GM21423 (cell line): ENCODE data around the gene NSF.
"Not testable (repeated sequence)": the region's sequence is repeated elsewhere in the genome, so short reads cannot be mapped to it uniquely, and the experiment has no call there.

Experiments
- ATAC-seq: cut with Tn5 transposase; IDR thresholded peaks from one replicate; pipeline ENCODE4 v1.9.1; 2021; ENCODE audit warnings: mild to moderate bottlenecking, moderate library complexity; ENCODE audit not compliant: unreplicated experiment

NSF gene

GRCh38 chr17:46751425-46751824 is 161.0 kb downstream of the NSF start:
- ATAC-seq: no peak

GRCh38 chr17:46753776-46754175 is 163.3 kb downstream of the NSF start:
- no peak for ATAC-seq

- ATAC-seq: no peak
Measured at GRCh38 chr17:46756081-46756735, 165.7 kb downstream of the NSF start.

- no peak for ATAC-seq
Measured at GRCh38 chr17:46756861-46757260, 166.4 kb downstream of the NSF start.

- ATAC-seq: not testable (repeated sequence)
Measured at GRCh38 chr17:46757588-46757987, 167.1 kb downstream of the NSF start.

GRCh38 chr17:46758614-46759013 is 168.1 kb downstream of the NSF start:
- no peak for ATAC-seq

GRCh38 chr17:46759141-46759540 is 168.7 kb downstream of the NSF start:
- no peak for ATAC-seq

- ATAC-seq: no peak
Measured at GRCh38 chr17:46763416-46763815, 172.9 kb downstream of the NSF start.

GRCh38 chr17:46764000-46764708 is 173.7 kb downstream of the NSF start:
- ATAC-seq: no peak

- ATAC-seq: no peak
Measured at GRCh38 chr17:46764709-46765401, 174.4 kb downstream of the NSF start.

- ATAC-seq: no peak
Measured at GRCh38 chr17:46765453-46765852, 175.0 kb downstream of the NSF start.

GRCh38 chr17:46766493-46767491 is 176.3 kb downstream of the NSF start:
- ATAC-seq: no peak

GRCh38 chr17:46768540-46768870 is 178.0 kb downstream of the NSF start:
- ATAC-seq: no peak

- ATAC-seq: not testable (repeated sequence)
Measured at GRCh38 chr17:46768896-46769295, 178.4 kb downstream of the NSF start.

GRCh38 chr17:46769531-46770438 is 179.3 kb downstream of the NSF start:
- ATAC-seq: no peak

- ATAC-seq: no peak
Measured at GRCh38 chr17:46770439-46770817, 180.0 kb downstream of the NSF start.

GRCh38 chr17:46770818-46771560 is 180.5 kb downstream of the NSF start:
- ATAC-seq: no peak

- no peak for ATAC-seq
Measured at GRCh38 chr17:46771561-46772474, 181.3 kb downstream of the NSF start.
